ENCODE results near the gene SLC1A5.
"Not testable (repeated sequence)": the region's sequence is repeated elsewhere in the genome, so short reads cannot be mapped to it uniquely, and the experiment has no call there.

SLC1A5 gene

GRCh38 chr19:46798713-46799112 is 10.3 kb upstream of the SLC1A5 start:
- DNase-seq (ENCODE audit: low read depth): no peak

GRCh38 chr19:46797881-46798280 is 9.5 kb upstream of the SLC1A5 start:
- DNase-seq (ENCODE audit: low read depth): no peak

- DNase-seq (ENCODE audit: low read depth): peak; percentile 37
Observed at GRCh38 chr19:46791944-46792343, 3.5 kb upstream of the SLC1A5 start.

GRCh38 chr19:46789371-46789770 is 977 bp upstream of the SLC1A5 start:
- DNase-seq (ENCODE audit: low read depth): no peak

GRCh38 chr19:46788968-46789338 is 559 bp upstream of the SLC1A5 start:
- no peak for DNase-seq (ENCODE audit: low read depth)

- DNase-seq (ENCODE audit: low read depth): no peak
Observed at GRCh38 chr19:46787331-46788261, 798 bp downstream of the SLC1A5 start.

- DNase-seq (ENCODE audit: low read depth): no peak
Observed at GRCh38 chr19:46787040-46787330, 1.4 kb downstream of the SLC1A5 start.

- peak; percentile 93 for DNase-seq (ENCODE audit: low read depth)
Observed at GRCh38 chr19:46786236-46787039, 2.0 kb downstream of the SLC1A5 start.

- no peak for DNase-seq (ENCODE audit: low read depth)
Observed at GRCh38 chr19:46785980-46786235, 2.5 kb downstream of the SLC1A5 start.

GRCh38 chr19:46785054-46785979 is 3.1 kb downstream of the SLC1A5 start:
- DNase-seq (ENCODE audit: low read depth): no peak

- DNase-seq (ENCODE audit: low read depth): peak; percentile 92
Observed at GRCh38 chr19:46784262-46785053, 3.9 kb downstream of the SLC1A5 start.

- no peak for DNase-seq (ENCODE audit: low read depth)
Observed at GRCh38 chr19:46783670-46784069, 4.7 kb downstream of the SLC1A5 start.

GRCh38 chr19:46782355-46783019 is 5.9 kb downstream of the SLC1A5 start:
- DNase-seq (ENCODE audit: low read depth): no peak

GRCh38 chr19:46777956-46778645 is 10.3 kb downstream of the SLC1A5 start:
- DNase-seq (ENCODE audit: low read depth): not testable (repeated sequence)

GRCh38 chr19:46776927-46777911 is 11.2 kb downstream of the SLC1A5 start:
- DNase-seq (ENCODE audit: low read depth): no peak

GRCh38 chr19:46775642-46776258 is 12.6 kb downstream of the SLC1A5 start:
- no peak for DNase-seq (ENCODE audit: low read depth)

- no peak for DNase-seq (ENCODE audit: low read depth)
Observed at GRCh38 chr19:46773018-46773399, 15.4 kb downstream of the SLC1A5 start.

GRCh38 chr19:46772170-46773017 is 16.0 kb downstream of the SLC1A5 start:
- no peak for DNase-seq (ENCODE audit: low read depth)
